Measurements from ENCODE around the gene TAF1C. TPM values are rescaled to one million over a fixed set of nuclear protein-coding genes. Genes with fewer than 3 reads are reported as not detected.
A peak's percentile ranks its signal among the peaks of the same experiment; 100 is the strongest.

TAF1C gene
- total and polyA plus RNA-seq, 9 of the 15 experiments (the other 6 are each of a cell fraction or from before 2014, with no cell fraction given), result 1.5 to 74.8 (median 21.0) TPM

DNA sequence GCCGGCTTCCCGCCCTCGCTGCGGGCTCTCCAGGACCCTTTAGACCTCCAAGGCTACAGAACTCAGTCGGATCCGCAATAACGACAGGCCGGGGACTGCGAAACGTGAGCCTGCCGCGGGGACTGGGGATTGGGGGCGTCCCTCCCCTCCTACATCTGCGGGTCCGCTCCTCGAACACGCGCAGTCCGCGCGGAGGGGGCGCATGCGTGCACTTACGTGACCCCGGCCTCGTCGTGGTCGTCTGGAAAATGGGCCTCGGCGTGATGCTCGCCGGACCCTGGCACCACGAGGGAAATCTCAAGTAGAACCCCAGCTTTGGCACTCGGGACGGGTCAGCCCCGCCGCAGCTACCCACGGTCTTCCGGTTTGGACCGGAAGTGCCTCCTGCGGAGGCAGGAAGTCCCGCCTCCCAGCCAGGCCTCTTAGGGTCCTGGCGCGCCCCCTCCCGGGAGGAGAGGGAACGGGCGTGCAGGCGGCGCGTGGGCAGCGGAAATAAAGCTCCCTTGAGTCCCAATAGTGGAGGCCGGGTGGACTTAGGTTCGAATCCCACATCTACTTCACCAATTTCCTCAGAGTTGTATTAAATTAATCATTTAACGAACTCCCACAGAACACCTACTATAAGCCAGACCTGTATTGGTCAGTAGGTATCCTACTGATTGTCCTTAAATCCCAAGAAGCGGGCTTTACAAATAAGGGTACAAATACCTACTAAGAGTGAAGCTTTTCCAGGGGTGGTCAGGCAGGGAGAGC is at the start of gene TAF1C (continued):
- TF ChIP-seq, protein P1, sequence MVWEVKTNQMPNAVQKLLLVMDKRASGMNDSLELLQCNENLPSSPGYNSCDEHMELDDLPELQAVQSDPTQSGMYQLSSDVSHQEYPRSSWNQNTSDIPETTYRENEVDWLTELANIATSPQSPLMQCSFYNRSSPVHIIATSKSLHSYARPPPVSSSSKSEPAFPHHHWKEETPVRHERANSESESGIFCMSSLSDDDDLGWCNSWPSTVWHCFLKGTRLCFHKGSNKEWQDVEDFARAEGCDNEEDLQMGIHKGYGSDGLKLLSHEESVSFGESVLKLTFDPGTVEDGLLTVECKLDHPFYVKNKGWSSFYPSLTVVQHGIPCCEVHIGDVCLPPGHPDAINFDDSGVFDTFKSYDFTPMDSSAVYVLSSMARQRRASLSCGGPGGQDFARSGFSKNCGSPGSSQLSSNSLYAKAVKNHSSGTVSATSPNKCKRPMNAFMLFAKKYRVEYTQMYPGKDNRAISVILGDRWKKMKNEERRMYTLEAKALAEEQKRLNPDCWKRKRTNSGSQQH (CRISPR knock-in tag; IDR thresholded peaks at IDR 0.05), result no peak
- TF ChIP-seq CBX2 (IDR thresholded peaks at IDR 0.05; ENCODE audit: insufficient read depth, low read length, poor library complexity, severe bottlenecking) (no peak), TBL1XR1 (IDR thresholded peaks at IDR 0.05; ENCODE audit: low read length in 2 of 2) (peak; percentile 17 to 43; a peak in 3 of 4 replicates), ZBED1 (IDR thresholded peaks at IDR 0.05) (no peak), ZC3H4 (CRISPR knock-in tag; IDR thresholded peaks at IDR 0.05; ENCODE audit: borderline replicate concordance) (no peak), ZNF41 (CRISPR knock-in tag; conservative IDR thresholded peaks at IDR 0.05) (no peak)
- TF ChIP-seq, protein P2, sequence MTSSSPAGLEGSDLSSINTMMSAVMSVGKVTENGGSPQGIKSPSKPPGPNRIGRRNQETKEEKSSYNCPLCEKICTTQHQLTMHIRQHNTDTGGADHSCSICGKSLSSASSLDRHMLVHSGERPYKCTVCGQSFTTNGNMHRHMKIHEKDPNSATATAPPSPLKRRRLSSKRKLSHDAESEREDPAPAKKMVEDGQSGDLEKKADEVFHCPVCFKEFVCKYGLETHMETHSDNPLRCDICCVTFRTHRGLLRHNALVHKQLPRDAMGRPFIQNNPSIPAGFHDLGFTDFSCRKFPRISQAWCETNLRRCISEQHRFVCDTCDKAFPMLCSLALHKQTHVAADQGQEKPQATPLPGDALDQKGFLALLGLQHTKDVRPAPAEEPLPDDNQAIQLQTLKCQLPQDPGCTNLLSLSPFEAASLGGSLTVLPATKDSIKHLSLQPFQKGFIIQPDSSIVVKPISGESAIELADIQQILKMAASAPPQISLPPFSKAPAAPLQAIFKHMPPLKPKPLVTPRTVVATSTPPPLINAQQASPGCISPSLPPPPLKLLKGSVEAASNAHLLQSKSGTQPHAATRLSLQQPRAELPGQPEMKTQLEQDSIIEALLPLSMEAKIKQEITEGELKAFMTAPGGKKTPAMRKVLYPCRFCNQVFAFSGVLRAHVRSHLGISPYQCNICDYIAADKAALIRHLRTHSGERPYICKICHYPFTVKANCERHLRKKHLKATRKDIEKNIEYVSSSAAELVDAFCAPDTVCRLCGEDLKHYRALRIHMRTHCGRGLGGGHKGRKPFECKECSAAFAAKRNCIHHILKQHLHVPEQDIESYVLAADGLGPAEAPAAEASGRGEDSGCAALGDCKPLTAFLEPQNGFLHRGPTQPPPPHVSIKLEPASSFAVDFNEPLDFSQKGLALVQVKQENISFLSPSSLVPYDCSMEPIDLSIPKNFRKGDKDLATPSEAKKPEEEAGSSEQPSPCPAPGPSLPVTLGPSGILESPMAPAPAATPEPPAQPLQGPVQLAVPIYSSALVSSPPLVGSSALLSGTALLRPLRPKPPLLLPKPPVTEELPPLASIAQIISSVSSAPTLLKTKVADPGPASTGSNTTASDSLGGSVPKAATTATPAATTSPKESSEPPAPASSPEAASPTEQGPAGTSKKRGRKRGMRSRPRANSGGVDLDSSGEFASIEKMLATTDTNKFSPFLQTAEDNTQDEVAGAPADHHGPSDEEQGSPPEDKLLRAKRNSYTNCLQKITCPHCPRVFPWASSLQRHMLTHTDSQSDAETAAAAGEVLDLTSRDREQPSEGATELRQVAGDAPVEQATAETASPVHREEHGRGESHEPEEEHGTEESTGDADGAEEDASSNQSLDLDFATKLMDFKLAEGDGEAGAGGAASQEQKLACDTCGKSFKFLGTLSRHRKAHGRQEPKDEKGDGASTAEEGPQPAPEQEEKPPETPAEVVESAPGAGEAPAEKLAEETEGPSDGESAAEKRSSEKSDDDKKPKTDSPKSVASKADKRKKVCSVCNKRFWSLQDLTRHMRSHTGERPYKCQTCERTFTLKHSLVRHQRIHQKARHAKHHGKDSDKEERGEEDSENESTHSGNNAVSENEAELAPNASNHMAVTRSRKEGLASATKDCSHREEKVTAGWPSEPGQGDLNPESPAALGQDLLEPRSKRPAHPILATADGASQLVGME (CRISPR knock-in tag; IDR thresholded peaks at IDR 0.05), result 0 out of 2 replicates have a peak, but pooled peaks have one; percentile 35
- TF ChIP-seq, protein P3, sequence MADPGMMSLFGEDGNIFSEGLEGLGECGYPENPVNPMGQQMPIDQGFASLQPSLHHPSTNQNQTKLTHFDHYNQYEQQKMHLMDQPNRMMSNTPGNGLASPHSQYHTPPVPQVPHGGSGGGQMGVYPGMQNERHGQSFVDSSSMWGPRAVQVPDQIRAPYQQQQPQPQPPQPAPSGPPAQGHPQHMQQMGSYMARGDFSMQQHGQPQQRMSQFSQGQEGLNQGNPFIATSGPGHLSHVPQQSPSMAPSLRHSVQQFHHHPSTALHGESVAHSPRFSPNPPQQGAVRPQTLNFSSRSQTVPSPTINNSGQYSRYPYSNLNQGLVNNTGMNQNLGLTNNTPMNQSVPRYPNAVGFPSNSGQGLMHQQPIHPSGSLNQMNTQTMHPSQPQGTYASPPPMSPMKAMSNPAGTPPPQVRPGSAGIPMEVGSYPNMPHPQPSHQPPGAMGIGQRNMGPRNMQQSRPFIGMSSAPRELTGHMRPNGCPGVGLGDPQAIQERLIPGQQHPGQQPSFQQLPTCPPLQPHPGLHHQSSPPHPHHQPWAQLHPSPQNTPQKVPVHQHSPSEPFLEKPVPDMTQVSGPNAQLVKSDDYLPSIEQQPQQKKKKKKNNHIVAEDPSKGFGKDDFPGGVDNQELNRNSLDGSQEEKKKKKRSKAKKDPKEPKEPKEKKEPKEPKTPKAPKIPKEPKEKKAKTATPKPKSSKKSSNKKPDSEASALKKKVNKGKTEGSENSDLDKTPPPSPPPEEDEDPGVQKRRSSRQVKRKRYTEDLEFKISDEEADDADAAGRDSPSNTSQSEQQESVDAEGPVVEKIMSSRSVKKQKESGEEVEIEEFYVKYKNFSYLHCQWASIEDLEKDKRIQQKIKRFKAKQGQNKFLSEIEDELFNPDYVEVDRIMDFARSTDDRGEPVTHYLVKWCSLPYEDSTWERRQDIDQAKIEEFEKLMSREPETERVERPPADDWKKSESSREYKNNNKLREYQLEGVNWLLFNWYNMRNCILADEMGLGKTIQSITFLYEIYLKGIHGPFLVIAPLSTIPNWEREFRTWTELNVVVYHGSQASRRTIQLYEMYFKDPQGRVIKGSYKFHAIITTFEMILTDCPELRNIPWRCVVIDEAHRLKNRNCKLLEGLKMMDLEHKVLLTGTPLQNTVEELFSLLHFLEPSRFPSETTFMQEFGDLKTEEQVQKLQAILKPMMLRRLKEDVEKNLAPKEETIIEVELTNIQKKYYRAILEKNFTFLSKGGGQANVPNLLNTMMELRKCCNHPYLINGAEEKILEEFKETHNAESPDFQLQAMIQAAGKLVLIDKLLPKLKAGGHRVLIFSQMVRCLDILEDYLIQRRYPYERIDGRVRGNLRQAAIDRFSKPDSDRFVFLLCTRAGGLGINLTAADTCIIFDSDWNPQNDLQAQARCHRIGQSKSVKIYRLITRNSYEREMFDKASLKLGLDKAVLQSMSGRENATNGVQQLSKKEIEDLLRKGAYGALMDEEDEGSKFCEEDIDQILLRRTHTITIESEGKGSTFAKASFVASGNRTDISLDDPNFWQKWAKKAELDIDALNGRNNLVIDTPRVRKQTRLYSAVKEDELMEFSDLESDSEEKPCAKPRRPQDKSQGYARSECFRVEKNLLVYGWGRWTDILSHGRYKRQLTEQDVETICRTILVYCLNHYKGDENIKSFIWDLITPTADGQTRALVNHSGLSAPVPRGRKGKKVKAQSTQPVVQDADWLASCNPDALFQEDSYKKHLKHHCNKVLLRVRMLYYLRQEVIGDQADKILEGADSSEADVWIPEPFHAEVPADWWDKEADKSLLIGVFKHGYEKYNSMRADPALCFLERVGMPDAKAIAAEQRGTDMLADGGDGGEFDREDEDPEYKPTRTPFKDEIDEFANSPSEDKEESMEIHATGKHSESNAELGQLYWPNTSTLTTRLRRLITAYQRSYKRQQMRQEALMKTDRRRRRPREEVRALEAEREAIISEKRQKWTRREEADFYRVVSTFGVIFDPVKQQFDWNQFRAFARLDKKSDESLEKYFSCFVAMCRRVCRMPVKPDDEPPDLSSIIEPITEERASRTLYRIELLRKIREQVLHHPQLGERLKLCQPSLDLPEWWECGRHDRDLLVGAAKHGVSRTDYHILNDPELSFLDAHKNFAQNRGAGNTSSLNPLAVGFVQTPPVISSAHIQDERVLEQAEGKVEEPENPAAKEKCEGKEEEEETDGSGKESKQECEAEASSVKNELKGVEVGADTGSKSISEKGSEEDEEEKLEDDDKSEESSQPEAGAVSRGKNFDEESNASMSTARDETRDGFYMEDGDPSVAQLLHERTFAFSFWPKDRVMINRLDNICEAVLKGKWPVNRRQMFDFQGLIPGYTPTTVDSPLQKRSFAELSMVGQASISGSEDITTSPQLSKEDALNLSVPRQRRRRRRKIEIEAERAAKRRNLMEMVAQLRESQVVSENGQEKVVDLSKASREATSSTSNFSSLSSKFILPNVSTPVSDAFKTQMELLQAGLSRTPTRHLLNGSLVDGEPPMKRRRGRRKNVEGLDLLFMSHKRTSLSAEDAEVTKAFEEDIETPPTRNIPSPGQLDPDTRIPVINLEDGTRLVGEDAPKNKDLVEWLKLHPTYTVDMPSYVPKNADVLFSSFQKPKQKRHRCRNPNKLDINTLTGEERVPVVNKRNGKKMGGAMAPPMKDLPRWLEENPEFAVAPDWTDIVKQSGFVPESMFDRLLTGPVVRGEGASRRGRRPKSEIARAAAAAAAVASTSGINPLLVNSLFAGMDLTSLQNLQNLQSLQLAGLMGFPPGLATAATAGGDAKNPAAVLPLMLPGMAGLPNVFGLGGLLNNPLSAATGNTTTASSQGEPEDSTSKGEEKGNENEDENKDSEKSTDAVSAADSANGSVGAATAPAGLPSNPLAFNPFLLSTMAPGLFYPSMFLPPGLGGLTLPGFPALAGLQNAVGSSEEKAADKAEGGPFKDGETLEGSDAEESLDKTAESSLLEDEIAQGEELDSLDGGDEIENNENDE (IDR thresholded peaks at IDR 0.05; ENCODE audit: low read depth, low read length), result no peak
